Inflammatory macrophage treated with lipopolysaccharide for 4 hours (primary cell): Measurements from ENCODE around the gene EI24.
A peak's percentile ranks its signal among the peaks of the same experiment; 100 is the strongest.

Experiments
- DNase-seq: peaks from one replicate; pipeline ENCODE4 v3.0.0-alpha.2; 2020

Gene EI24

GRCh38 chr11:125583496-125583895 is 14.2 kb downstream of the EI24 start:
- DNase-seq, result no peak

DNA sequence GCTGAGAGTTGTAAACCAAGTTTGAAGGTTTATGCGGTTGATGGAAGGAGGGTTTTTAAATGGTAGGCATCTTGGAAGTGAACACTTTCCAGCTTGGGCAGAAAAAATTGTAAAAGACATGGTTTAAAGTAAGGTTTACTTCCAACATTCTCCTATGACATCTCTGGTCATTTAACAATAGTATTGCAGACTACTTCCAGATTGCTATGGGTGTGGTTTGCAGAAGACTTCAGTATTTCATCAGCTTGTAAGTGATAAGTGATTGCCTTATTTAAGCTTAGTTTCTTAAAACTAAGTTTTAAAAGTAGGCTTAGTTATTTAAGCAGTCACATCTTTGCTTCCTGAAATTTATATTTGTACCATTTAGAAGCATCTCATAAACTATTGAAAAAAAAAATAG is 16.2 kb downstream of the EI24 start:
- DNase-seq, result peak; percentile 22

DNA sequence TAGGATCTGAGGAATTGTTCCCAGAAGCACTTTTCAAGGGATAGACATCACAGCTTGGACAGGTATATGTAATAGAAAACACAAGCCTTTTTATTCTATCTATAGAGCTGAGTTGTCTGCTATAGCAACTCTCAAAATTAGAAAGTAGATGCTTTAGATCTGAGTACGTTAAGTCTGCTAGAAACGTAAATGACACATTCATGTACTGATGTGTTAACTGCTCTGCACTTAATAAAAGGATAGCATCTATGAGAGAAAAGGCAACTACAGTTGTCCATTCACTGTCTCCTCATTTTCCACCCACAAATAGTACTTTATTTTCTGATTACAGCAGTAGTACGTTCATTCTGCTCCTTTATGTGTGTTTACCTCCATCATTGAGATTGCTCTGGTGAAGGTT is 17.3 kb downstream of the EI24 start:
- DNase-seq, result no peak

DNA sequence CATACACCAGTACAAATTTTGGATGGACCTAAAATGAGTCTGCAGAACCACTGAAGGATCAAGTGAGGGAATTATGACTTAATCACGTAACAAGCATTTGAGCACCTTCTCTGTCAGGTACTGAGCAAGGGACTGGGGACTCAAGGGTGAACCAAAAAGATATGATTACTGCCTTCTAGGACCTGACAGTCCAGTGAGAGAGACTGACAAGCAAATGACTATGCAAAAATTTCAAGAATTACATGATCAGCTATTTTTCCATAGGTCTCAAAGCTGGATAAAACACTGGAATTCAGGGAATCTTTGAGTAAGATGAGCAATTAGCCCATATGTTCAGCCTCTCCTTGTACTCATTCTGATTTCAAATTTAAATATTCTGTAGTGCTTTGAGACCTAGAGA is 18.2 kb downstream of the EI24 start:
- no peak for DNase-seq

DNA sequence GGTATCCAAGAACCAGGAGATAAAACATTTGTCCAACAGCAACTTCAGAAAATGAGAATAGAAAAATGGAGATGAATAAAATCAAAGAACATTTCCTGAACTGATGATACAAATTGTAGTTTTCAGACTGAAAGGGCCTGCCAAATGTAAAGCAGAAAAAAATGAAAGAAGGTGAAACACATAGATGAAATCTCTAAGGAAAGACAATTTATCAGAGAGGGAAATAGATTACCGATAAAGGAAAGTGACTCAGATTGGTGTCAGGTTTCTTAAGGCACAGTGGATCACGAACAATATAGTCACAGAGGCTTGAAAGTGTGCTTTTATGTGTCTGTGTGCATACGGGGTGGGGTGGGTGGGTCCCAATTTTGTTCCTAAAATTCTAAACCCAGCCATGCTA is 19.2 kb downstream of the EI24 start:
- no peak for DNase-seq

GRCh38 chr11:125591649-125592304 is 22.5 kb downstream of the EI24 start:
- DNase-seq, result peak; percentile 96

DNA sequence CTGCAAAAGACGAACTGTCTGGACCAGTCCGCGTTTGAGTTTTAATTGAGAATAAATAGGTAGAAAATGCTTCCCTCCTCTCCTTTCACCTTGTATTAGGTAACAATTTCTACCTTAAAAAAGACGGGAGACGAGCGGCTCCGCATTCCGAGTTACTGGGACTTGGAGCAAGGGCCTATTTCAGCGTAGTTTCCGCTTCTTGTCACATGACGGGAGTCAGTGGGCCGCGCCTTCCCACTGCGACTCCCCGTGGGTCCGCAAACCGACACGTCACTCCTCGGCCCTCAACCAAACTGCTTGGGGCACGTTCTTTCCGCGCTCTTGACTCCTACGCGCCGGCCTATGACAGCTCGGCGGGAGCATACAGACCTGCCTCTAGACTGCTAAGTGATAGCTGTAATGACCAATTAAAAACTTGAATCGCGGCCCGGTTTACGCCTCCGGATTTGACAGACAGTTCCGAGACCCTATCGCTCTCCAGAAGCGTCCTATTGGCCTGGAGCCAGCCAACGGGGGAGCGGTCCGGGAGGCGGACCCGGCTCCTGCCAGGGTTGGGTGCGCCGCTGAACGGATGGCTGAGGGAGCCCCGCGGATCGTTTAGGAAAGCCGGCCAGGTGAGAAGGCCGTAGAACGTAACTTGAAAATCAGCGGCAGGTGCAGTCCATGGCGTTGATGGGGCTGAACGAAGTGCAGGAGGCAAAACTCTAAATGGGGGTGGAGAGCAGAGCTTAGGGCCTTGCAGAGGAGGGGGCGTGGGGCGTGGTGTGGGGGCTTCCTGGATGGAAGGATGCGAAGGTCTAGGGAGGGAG is 23.2 kb downstream of the EI24 start, which contains the start of gene STT3A:
TSS of gene STT3A (plus strand) at position 548 of the 809 bp plus-strand sequence. CDS start 3,064 bp downstream, outside the sequence.
- peak; percentile 100 for DNase-seq

DNA sequence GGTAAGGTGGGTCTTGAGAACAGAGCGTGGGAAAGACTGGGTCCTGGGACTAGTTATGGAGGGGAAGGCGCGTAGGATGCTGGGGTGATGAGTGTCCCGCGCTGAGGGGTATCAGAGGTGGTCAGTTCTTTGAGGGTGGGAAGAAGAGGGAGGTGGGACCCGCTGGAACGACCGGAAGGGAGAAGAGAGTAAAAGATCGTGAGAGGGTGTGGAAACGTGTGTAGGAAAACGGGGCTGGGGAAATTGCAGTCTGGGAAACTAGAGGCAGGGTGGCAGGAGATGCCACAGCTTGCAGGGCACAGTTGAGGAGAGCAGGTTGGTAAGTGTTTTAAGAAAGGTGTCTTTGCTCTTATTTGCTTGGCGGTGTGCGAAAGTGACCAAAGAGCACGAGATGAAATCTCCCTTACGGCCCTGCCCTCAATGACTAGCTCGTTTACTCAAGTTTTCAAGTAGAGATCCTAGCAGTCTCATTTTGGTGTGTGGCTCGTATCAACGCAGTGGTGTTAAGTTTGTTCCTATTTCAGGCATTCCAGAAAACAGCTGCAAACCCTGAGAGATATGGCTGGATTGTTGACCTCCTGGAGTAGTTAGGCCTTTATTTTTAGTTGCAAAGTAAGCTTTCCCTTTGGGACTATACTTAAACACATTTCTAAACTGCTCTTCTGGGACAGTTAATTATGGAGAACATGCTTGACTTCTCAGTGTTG is 24.0 kb downstream of the EI24 start:
- DNase-seq, result peak; percentile 38

GRCh38 chr11:125594958-125595357 is 25.7 kb downstream of the EI24 start:
- peak; percentile 26 for DNase-seq

GRCh38 chr11:125600663-125601062 is 31.4 kb downstream of the EI24 start:
- DNase-seq, result no peak

GRCh38 chr11:125603207-125603606 is 33.9 kb downstream of the EI24 start:
- DNase-seq, result no peak

DNA sequence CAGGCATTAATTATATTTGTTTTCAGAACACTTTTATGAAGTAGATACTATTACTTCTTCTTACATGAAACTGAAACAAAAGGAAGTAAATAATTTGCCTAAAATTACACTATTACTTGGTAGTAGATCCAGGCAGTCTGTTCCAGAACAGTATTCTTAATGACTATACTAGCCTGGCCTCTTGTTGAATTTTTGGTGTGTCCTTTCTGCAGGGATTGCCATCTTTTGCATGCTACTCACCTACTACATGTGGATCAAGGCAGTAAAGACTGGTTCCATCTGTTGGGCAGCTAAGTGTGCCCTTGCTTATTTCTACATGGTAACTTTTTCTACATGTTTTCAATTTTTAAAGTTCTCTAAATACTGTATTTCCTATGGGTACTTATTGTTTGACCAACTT is 36.1 kb downstream of the EI24 start:
- no peak for DNase-seq

- no peak for DNase-seq
These were observed 40.3 kb downstream of the EI24 start for GRCh38 chr11:125609545-125609944.

DNA sequence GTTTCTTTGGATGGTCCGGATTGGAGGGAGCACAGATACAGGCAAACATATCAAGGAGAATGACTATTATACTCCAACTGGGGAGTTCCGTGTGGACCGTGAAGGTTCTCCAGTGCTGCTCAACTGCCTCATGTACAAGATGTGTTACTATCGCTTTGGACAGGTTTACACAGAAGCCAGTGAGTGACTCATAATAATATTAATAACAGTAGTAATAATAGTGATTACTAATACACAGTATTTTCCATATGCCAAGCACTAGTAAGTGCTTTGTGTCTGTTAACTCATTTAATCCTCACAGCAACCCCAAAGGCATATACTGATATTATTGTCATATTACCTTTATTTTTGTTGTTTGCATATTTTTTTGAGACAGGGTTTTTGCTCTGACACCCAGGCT is 49.1 kb downstream of the EI24 start:
- DNase-seq, result no peak

DNA sequence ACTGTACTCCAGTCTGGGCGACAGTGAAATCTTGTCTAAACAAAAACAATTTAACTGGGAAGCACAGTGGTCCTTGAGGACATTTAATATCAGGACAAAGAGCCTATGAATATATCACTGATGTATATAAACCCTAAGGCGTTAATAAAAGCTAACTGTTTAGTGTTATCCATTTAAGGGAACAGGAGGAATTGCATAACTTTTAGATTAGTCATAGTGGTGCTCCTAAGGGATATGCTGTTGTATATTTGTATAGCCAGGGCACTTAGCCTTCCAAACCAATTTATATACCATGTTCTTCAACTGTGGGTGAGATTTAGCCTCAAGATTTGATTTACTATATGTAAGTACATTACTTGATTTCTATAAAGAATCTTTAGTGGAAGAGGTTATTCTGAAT is 52.7 kb downstream of the EI24 start:
- no peak for DNase-seq

DNA sequence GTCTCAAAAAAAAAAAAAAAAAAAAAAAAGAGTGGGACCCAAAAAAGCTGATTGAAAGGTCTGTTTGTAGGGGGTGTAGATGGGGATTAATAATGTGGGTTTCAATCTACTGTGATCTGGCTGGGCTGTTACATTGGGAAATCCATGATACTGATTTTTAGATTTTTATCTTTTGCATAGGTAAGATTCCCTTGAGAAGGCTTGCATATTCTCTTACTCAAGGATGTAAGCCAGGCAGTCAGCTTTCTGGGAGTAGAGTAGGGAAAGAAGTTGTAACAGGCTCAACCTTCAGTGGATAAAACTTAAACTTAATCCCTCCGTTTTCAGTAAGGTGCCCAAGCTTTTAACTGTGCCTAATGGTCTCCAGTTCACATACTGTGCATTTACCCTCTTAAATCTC is 53.8 kb downstream of the EI24 start:
- DNase-seq, result no peak

DNA sequence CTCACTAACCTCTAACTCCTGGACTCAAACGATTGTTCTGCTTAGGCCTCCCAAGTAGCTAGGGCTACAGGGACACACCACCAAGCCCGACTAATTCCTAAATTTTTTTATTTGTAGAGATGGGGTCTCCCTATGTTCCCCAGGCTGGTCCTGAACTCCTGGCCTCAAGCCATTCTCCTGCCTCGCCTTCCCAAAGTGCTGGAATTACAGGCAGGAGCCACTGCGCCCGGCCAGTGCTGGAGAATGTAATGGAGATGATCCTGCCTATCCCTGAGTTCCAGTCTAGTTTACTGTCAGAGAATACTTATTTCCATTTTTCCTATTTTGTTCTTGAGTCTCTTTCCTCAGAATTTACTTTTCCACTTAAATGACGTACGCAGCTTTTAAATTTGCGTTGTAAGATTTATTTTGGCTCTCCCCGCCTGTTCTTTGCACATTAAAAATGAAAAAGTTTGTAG is 55.5 kb downstream of the EI24 start, which contains the start of gene CHEK1:
TSS of gene CHEK1 (plus strand) at position 408 of the 458 bp plus-strand sequence. CDS start 1,606 bp downstream, outside the sequence.
- DNase-seq, result no peak

- DNase-seq, result no peak
These were observed 56.0 kb downstream of the EI24 start for GRCh38 chr11:125625225-125625629.

GRCh38 chr11:125625630-125626287 is 56.5 kb downstream of the EI24 start:
- DNase-seq, result peak; percentile 87

DNA sequence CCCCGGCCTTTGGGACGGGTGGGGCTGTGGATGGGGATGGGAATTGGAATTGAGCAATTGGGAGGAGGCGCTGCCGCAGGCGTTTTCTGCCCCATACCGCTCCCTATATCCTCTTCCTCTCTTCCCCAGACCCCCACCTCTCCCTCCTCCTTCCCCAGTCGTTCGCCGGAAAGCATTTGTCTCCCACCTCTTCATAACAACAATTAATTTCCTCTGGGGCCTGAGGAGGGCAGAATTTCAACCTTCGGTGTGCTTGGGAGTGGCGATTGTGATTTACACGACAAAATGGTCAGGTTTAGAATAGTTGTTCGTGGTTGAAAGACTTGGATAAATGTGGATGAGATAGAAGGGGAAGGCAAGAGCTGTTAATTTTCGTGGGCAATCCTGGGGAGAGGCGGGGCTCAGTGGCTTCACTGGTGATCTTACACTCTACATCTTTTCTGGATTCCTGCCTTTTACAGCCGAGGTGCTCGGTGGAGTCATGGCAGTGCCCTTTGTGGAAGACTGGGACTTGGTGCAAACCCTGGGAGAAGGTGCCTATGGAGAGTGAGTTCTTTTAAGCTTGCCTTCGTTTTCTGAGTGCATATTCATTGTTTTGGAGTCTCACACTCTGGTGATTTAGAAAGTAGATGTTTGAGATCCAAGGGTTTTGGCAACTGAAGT is 57.1 kb downstream of the EI24 start:
- DNase-seq, result no peak

DNA sequence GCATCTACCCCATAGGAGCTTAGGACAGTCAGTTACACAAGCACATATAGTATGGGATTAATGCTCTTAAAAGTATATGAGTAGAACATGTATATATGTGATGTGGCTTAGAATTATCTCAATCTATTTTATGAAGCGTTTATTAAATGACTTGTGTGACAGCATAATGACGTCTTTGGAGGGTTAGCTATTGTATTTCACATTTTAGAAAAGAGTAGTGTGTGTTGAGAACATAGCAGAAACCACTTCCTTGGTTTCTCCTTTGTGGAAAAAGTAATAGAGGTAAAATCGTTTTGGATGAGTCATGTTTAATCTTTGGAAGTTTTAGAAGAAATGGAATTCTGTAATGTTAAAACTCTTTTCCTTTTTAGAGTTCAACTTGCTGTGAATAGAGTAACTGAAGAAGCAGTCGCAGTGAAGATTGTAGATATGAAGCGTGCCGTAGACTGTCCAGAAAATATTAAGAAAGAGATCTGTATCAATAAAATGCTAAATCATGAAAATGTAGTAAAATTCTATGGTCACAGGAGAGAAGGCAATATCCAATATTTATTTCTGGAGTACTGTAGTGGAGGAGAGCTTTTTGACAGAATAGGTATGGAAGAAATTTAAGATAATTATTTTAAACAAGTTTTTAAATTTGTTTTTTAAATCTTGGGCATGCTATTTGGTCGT is 58.1 kb downstream of the EI24 start:
- DNase-seq, result no peak
